HepG2 (cell line): ENCODE measurements around the gene ADAMTS2. TPM values are rescaled to one million over a fixed set of nuclear protein-coding genes. Genes with fewer than 3 reads are reported as not detected.

Experiments used
- ATAC-seq: fragments of 200-7000 bp; cut with Tn5 transposase; 3 replicates; pipeline ENCODE4 v1.9.1; 2020; ENCODE audit warnings: mild to moderate bottlenecking, moderate library complexity
- BruUV-seq: library from RNA; stranded (reverse); fragments of 400-500 nt; replicated peaks from 2 replicates; lab custom pipeline; 2021; lab: Mats Ljungman, UMichigan
- CTCF ChIA-PET: fragments of 300-600 bp; formaldehyde crosslinking; extraction: SDS; loops from one replicate; lab custom pipeline; 2021; ENCODE audit warnings: low total read pairs, inconsistent platforms, low intra/inter-chr PET ratio; lab: Yijun Ruan, JAX
- POLR2A ChIA-PET: fragments of 350-600 bp; sonication (Branson Sonifier 250); formaldehyde crosslinking; loops from one replicate; lab custom pipeline; 2020; ENCODE audit warnings: antibody characterized with exemption, inconsistent platforms; lab: Yijun Ruan, JAX
- DNase-seq: peaks from one replicate; pipeline ENCODE4 v3.0.0-alpha.2; 2015; ENCODE audit warnings: low spot score
- FAIRE-seq: peaks from 3 replicates; lab custom pipeline; 2011; peaks lifted over from hg19 to GRCh38; lab: Jason Lieb, UNC
- H2AFZ ChIP-seq: one replicate; pipeline ENCODE4 v1.6.1; 2011; ENCODE audit warnings: low read length, inconsistent platforms
- H3K27ac ChIP-seq: fragments of 300-600 bp; 3 replicates; pipeline ENCODE4 v1.8.0; 2011; ENCODE audit warnings: mixed run types, mild to moderate bottlenecking, mixed read lengths, low read length, inconsistent platforms; ENCODE audit not compliant: insufficient read depth; ENCODE audit errors: extremely low read length
- H3K27me3 ChIP-seq, 2 experiments: fragments of 200-600 bp in 1 of 2; 2 replicates in 1 of 2; 3 replicates in 1 of 2; pipeline versions ENCODE4 v1.6.0 to v1.8.0; 2011; ENCODE audit warnings: low read length in 2 of 2, mild to moderate bottlenecking in 2 of 2, moderate library complexity in 2 of 2, inconsistent platforms in 1 of 2; ENCODE audit not compliant: insufficient read depth in 2 of 2, control insufficient read depth in 1 of 2
- H3K36me3 ChIP-seq, 2 experiments: fragments of 200-600 bp in 1 of 2; replicated peaks in 1 of 2; 2 replicates in 1 of 2; 3 replicates in 1 of 2; pipeline versions ENCODE4 v1.5.1 to v1.8.0; 2011; ENCODE audit warnings: low read length in 2 of 2, inconsistent platforms in 1 of 2; ENCODE audit not compliant: insufficient read depth in 2 of 2, control insufficient read depth in 1 of 2
- H3K4me1 ChIP-seq: 2 replicates; pipeline ENCODE4 v1.5.1; 2012; ENCODE audit warnings: low read length, inconsistent platforms; ENCODE audit not compliant: insufficient read depth
- H3K4me2 ChIP-seq: 2 replicates; pipeline ENCODE4 v1.6.0; 2011; ENCODE audit warnings: low read depth, low read length, inconsistent platforms
- H3K4me3 ChIP-seq, 3 experiments: fragments of 200-600 bp in 1 of 3; sonication (generic), shearing (Covaris generic) in 1 of 3; replicated peaks in 1 of 3; 2 replicates each; pipeline ENCODE4 v1.5.1; 2011 to 2016; ENCODE audit warnings: low read length in 3 of 3, inconsistent platforms in 2 of 3, low read depth in 2 of 3, mild to moderate bottlenecking in 2 of 3, control low read depth in 1 of 3, mixed read lengths in 1 of 3; ENCODE audit not compliant: insufficient read depth in 1 of 3
- H3K79me2 ChIP-seq: one replicate; pipeline ENCODE4 v1.6.1; 2011; ENCODE audit warnings: low read length, inconsistent platforms; ENCODE audit not compliant: insufficient read depth
- H3K9ac ChIP-seq: 2 replicates; pipeline ENCODE4 v1.6.0; 2011; ENCODE audit warnings: mild to moderate bottlenecking, low read depth, low read length, inconsistent platforms; ENCODE audit not compliant: insufficient read depth
- H3K9me3 ChIP-seq: 2 replicates; pipeline ENCODE4 v1.5.1; 2012; ENCODE audit warnings: mild to moderate bottlenecking, low read length
- H4K20me1 ChIP-seq: 2 replicates; pipeline ENCODE4 v1.6.0; 2011; ENCODE audit warnings: inconsistent platforms, mild to moderate bottlenecking, low read length, moderate library complexity; ENCODE audit not compliant: insufficient read depth
- AFF4 ChIP-seq: sonication (generic); formaldehyde crosslinking; IDR thresholded peaks from 2 replicates; pipeline ENCODE4 v1.4.0; 2020; ENCODE audit warnings: missing genetic modification reagents
- CCAR2 ChIP-seq: fragments of 200-400 bp; formaldehyde crosslinking; optimal IDR thresholded peaks from 2 replicates; pipeline ENCODE3; 2018; ENCODE audit warnings: low read depth, mild to moderate bottlenecking, low read length, moderate library complexity
- HNRNPL ChIP-seq: fragments of 200-400 bp; formaldehyde crosslinking; IDR thresholded peaks from 2 replicates; pipeline ENCODE4 v1.6.1; 2017; ENCODE audit warnings: mild to moderate bottlenecking, low read depth, low read length
- NBN ChIP-seq: fragments of 450-650 bp; conservative IDR thresholded peaks from 2 replicates; pipeline ENCODE4 v1.6.1; 2017
- PRMT3 ChIP-seq: sonication (generic); formaldehyde crosslinking; IDR thresholded peaks from 2 replicates; pipeline ENCODE4 v1.8.1; 2022; ENCODE audit warnings: low read depth, mild to moderate bottlenecking, moderate library complexity, missing genetic modification reagents, borderline replicate concordance
- SAFB2 ChIP-seq: sonication (generic); formaldehyde crosslinking; IDR thresholded peaks from 2 replicates; pipeline ENCODE4 v1.5.1; 2020; ENCODE audit warnings: missing genetic modification reagents, low read depth, mild to moderate bottlenecking, borderline replicate concordance
- SMYD3 ChIP-seq: sonication (generic); formaldehyde crosslinking; IDR thresholded peaks from 2 replicates; pipeline ENCODE4 v1.8.1; 2023; ENCODE audit warnings: mild to moderate bottlenecking, missing genetic modification reagents
- ZFP37 ChIP-seq: sonication (generic); formaldehyde crosslinking; IDR thresholded peaks from 2 replicates; pipeline ENCODE4 v1.4.0; 2020; ENCODE audit warnings: missing genetic modification reagents, borderline replicate concordance
- ZNF362 ChIP-seq: sonication (generic); formaldehyde crosslinking; IDR thresholded peaks from 2 replicates; pipeline ENCODE4 v1.4.0; 2020; ENCODE audit warnings: missing genetic modification reagents, mild to moderate bottlenecking, borderline replicate concordance
- ZNF552 ChIP-seq: sonication (generic); formaldehyde crosslinking; IDR thresholded peaks from 2 replicates; pipeline ENCODE4 v1.9.0; 2022; ENCODE audit warnings: missing genetic modification reagents, mild to moderate bottlenecking, borderline replicate concordance
- ZNF556 ChIP-seq: sonication (generic); formaldehyde crosslinking; IDR thresholded peaks from 2 replicates; pipeline ENCODE4 v1.4.0; 2020; ENCODE audit warnings: mild to moderate bottlenecking, missing genetic modification reagents, borderline replicate concordance
- ZNF670 ChIP-seq: sonication (generic); formaldehyde crosslinking; IDR thresholded peaks from 2 replicates; pipeline ENCODE4 v1.8.0; 2022; ENCODE audit warnings: mild to moderate bottlenecking, missing genetic modification reagents, borderline replicate concordance
- WGBS: methylation state at CpG from one replicate; pipeline ENCODE4 v1.1.6; 2017; ENCODE audit warnings: low lambda C conversion rate; 5-methylcytosine and 5-hydroxymethylcytosine counted together
- in situ Hi-C: cut with HindIII; loops from 2 replicates; pipeline ENCODE4 v1.10.0; 2017; ENCODE audit warnings: low pct_unique_long_range_greater_than_20kb; ENCODE audit not compliant: extremely low pct_ligation_motif_present
- intact Hi-C: fragments of 100-400 bp; cut with micrococcal nuclease; formaldehyde crosslinking; loops from one replicate; pipeline ENCODE4 v1.10.0; 2022; ENCODE audit not compliant: unreplicated experiment
- polyA plus RNA-seq, 8 experiments: library from polyadenylated mRNA; depleted of rRNA in 3 of 8; stranded (reverse) in 7 of 8; unstranded in 1 of 8; fragments of >200 nt; fragmentation: Illumina TruSeq in 4 of 8; extraction: Trizol in 4 of 8; gene quantifications; 2 replicates each; pipeline versions ENCODE4 v1.2.1 to v1.2.3, GENCODE V29; 2011 to 2016; ENCODE audit warnings: low read depth in 4 of 8, missing spikeins in 1 of 8, mixed read lengths in 1 of 8; ENCODE audit not compliant: insufficient read depth in 1 of 8
- total RNA-seq, 5 experiments: library from RNA; depleted of rRNA; stranded (reverse); fragments of >200 nt; fragmentation: Illumina TruSeq; extraction: Trizol; gene quantifications; 2 replicates each; pipeline ENCODE4 v1.2.3, GENCODE V29; 2016; ENCODE audit warnings: low read depth in 1 of 5

The ADAMTS2 gene
- total and polyA plus RNA-seq, 2 of the 13 experiments (the other 11 are each of a cell fraction or from before 2014, with no cell fraction given): 0.24 to 3.5 TPM

GRCh38 chr5:179271428-179271734, 73.9 kb downstream of the ADAMTS2 start (continued):
- no peak for TF ChIP-seq ZNF362 (CRISPR knock-in tag)
- no peak for TF ChIP-seq SMYD3 (CRISPR knock-in tag)
- TF ChIP-seq AFF4 (CRISPR knock-in tag): no peak
- TF ChIP-seq SAFB2: no peak
- no peak for TF ChIP-seq ZNF556

- H3K79me2 ChIP-seq: no peaks in the 10 kb centered on the region
- no peak overlapping the region for H3K27ac ChIP-seq
- H4K20me1 ChIP-seq: no peaks in the 10 kb centered on the region
- ATAC-seq: no peak
- H2AFZ ChIP-seq: no peak overlapping the region
- POLR2A ChIA-PET: no interaction called here
- WGBS: 66% methylated on average over 3 of the region's 15 CpGs
- H3K4me2 ChIP-seq: no peak overlapping the region
- no peak overlapping the region for H3K9ac ChIP-seq
- peaks cover 49% of the 10 kb centered on the region for H3K4me1 ChIP-seq
- no peak for DNase-seq
- in situ Hi-C loops: no loop called here
- CTCF ChIA-PET: no interaction called here
- H3K9me3 ChIP-seq: no peaks in the 10 kb centered on the region
- no peaks in the 10 kb centered on the region; a peak in 2 of 5 replicates for H3K27me3 ChIP-seq
- TF ChIP-seq ZNF552 (CRISPR knock-in tag): no peak
- TF ChIP-seq NBN: no peak
- TF ChIP-seq CCAR2: no peak
- TF ChIP-seq PRMT3 (CRISPR knock-in tag): no peak
- no peak for TF ChIP-seq HNRNPL
- no peak for TF ChIP-seq ZNF670 (CRISPR knock-in tag)
- TF ChIP-seq ZFP37 (CRISPR knock-in tag): no peak
- H3K4me3 ChIP-seq: no peak overlapping the region
- no peak for FAIRE-seq
- no peaks in the 10 kb centered on the region for H3K36me3 ChIP-seq
- intact Hi-C loops: no loop called here
- no TSS peak for BruUV-seq
Measured at GRCh38 chr5:179270581-179271427, 74.5 kb downstream of the ADAMTS2 start.
